H9 (cell line): ENCODE results near the gene EEF1AKMT3. TPM values are rescaled to one million over a fixed set of nuclear protein-coding genes. Genes with fewer than 3 reads are reported as not detected.

Experiments
- DNase-seq: peaks from one replicate; pipeline ENCODE4 v3.0.0-alpha.2; 2017
- H2AFZ ChIP-seq: one replicate; pipeline ENCODE4 v1.6.1; 2013; ENCODE audit warnings: mild to moderate bottlenecking, low read length, control low read depth, moderate library complexity
- H2AK5ac ChIP-seq: 2 replicates; pipeline ENCODE4 v1.6.1; 2013; ENCODE audit warnings: low read length, control low read depth, mixed read lengths; ENCODE audit not compliant: insufficient read length
- H2BK120ac ChIP-seq: one replicate; pipeline ENCODE4 v1.6.1; 2013; ENCODE audit warnings: low read depth, mild to moderate bottlenecking, low read length, control low read depth, inconsistent platforms; ENCODE audit not compliant: poor library complexity, severe bottlenecking
- H2BK12ac ChIP-seq: 2 replicates; pipeline ENCODE4 v1.6.1; 2013; ENCODE audit warnings: low read length, control low read depth, mixed read lengths, low read depth; ENCODE audit not compliant: insufficient read length
- H2BK15ac ChIP-seq: 2 replicates; pipeline ENCODE4 v1.6.1; 2013; ENCODE audit warnings: low read depth, low read length, control low read depth
- H2BK20ac ChIP-seq: one replicate; pipeline ENCODE4 v1.6.1; 2013; ENCODE audit warnings: low read depth, mild to moderate bottlenecking, low read length, control low read depth, inconsistent platforms; ENCODE audit not compliant: poor library complexity, severe bottlenecking
- H2BK5ac ChIP-seq: 2 replicates; pipeline ENCODE4 v1.6.1; 2013; ENCODE audit warnings: low read length, control low read depth, mixed read lengths; ENCODE audit not compliant: insufficient read length
- H3K14ac ChIP-seq: 2 replicates; pipeline ENCODE4 v1.6.1; 2013; ENCODE audit warnings: low read length, control low read depth; ENCODE audit not compliant: insufficient read depth
- H3K18ac ChIP-seq: 2 replicates; pipeline ENCODE4 v1.6.1; 2013; ENCODE audit warnings: low read depth, mild to moderate bottlenecking, mixed read lengths, low read length, control low read depth; ENCODE audit not compliant: insufficient read length
- H3K23ac ChIP-seq: 2 replicates; pipeline ENCODE4 v1.6.1; 2013; ENCODE audit warnings: low read length, control low read depth, mixed read lengths, low read depth; ENCODE audit not compliant: insufficient read length
- H3K23me2 ChIP-seq: 2 replicates; pipeline ENCODE4 v1.6.1; 2013; ENCODE audit warnings: low read depth, mild to moderate bottlenecking, mixed read lengths, low read length, control low read depth; ENCODE audit not compliant: insufficient read length, poor library complexity, severe bottlenecking
- H3K27ac ChIP-seq: 2 replicates; pipeline ENCODE4 v1.5.1; 2013; ENCODE audit warnings: low read length, control low read depth, mixed read lengths, low read depth; ENCODE audit not compliant: insufficient read length
- H3K27me3 ChIP-seq: 2 replicates; pipeline ENCODE4 v1.6.1; 2013; ENCODE audit warnings: low read length, control low read depth, inconsistent platforms; ENCODE audit not compliant: insufficient read depth
- H3K4ac ChIP-seq: 2 replicates; pipeline ENCODE4 v1.6.1; 2013; ENCODE audit warnings: low read depth, mild to moderate bottlenecking, control low read depth, inconsistent platforms, low read length, moderate library complexity
- H3K4me1 ChIP-seq: 2 replicates; pipeline ENCODE4 v1.6.1; 2013; ENCODE audit warnings: low read length, control low read depth, inconsistent platforms; ENCODE audit not compliant: insufficient read depth
- H3K4me2 ChIP-seq: 2 replicates; pipeline ENCODE4 v1.6.1; 2013; ENCODE audit warnings: low read length, control low read depth, mixed read lengths; ENCODE audit not compliant: insufficient read length, insufficient read depth
- H3K56ac ChIP-seq: 2 replicates; pipeline ENCODE4 v1.6.1; 2013; ENCODE audit warnings: low read depth, mild to moderate bottlenecking, mixed read lengths, low read length, control low read depth; ENCODE audit not compliant: insufficient read length
- H3K79me1 ChIP-seq: 2 replicates; pipeline ENCODE4 v1.6.1; 2013; ENCODE audit warnings: low read depth, mild to moderate bottlenecking, moderate library complexity, low read length, control low read depth, inconsistent platforms; ENCODE audit not compliant: insufficient read depth, poor library complexity, severe bottlenecking
- H3K79me2 ChIP-seq: 2 replicates; pipeline ENCODE4 v1.6.1; 2013; ENCODE audit warnings: low read length, control low read depth, inconsistent platforms; ENCODE audit not compliant: insufficient read depth
- H3K9ac ChIP-seq: 2 replicates; pipeline ENCODE4 v1.6.1; 2013; ENCODE audit warnings: low read length, control low read depth, mixed read lengths; ENCODE audit not compliant: insufficient read length; ENCODE audit errors: extremely low read depth
- H3K9me3 ChIP-seq: one replicate; pipeline ENCODE4 v1.6.1; 2013; ENCODE audit warnings: low read depth, low read length, inconsistent platforms; ENCODE audit not compliant: control insufficient read depth
- H3T11ph ChIP-seq: one replicate; pipeline ENCODE4 v1.6.1; 2013; ENCODE audit warnings: mild to moderate bottlenecking, low read length, control low read depth, inconsistent platforms
- H4K20me1 ChIP-seq: one replicate; pipeline ENCODE4 v1.6.1; 2013; ENCODE audit not compliant: control insufficient read depth, insufficient read length, insufficient read depth
- H4K5ac ChIP-seq: 2 replicates; pipeline ENCODE4 v1.6.1; 2013; ENCODE audit warnings: low read depth, mild to moderate bottlenecking, mixed read lengths, low read length, control low read depth; ENCODE audit not compliant: insufficient read length
- H4K8ac ChIP-seq: replicated peaks from 2 replicates; pipeline ENCODE4 v1.6.1; 2013; ENCODE audit warnings: low read length, control low read depth, mixed read lengths, low read depth; ENCODE audit not compliant: insufficient read length
- H4K91ac ChIP-seq: 2 replicates; pipeline ENCODE4 v1.6.1; 2013; ENCODE audit warnings: low read depth, mild to moderate bottlenecking, moderate library complexity, mixed read lengths, low read length, control low read depth; ENCODE audit not compliant: insufficient read length
- H3K27ac Mint-ChIP-seq, 3 experiments: 2 replicates in 2 of 3; 3 replicates in 1 of 3; pipeline ENCODE4 v1.8.0; 2020 to 2021; ENCODE audit warnings: mixed read lengths in 3 of 3, mild to moderate bottlenecking in 1 of 3, moderate library complexity in 1 of 3
- H3K27me3 Mint-ChIP-seq: 2 replicates; pipeline ENCODE4 v1.8.0; 2021; ENCODE audit warnings: low read depth, mild to moderate bottlenecking, moderate library complexity, mixed read lengths
- H3K36me3 Mint-ChIP-seq, 3 experiments: 2 replicates in 2 of 3; 3 replicates in 1 of 3; pipeline ENCODE4 v1.8.0; 2020 to 2021; ENCODE audit warnings: low read depth in 3 of 3, mixed read lengths in 3 of 3; ENCODE audit not compliant: insufficient read depth in 1 of 3
- H3K4me1 Mint-ChIP-seq, 2 experiments: 2 replicates each; pipeline ENCODE4 v1.8.0; 2020; ENCODE audit warnings: mixed read lengths in 2 of 2
- H3K4me3 Mint-ChIP-seq, 2 experiments: 2 replicates in 1 of 2; 3 replicates in 1 of 2; pipeline ENCODE4 v1.8.0; 2020 to 2021; ENCODE audit warnings: mild to moderate bottlenecking in 2 of 2, mixed read lengths in 2 of 2, moderate library complexity in 1 of 2
- H3K9me3 Mint-ChIP-seq, 2 experiments: 2 replicates in 1 of 2; 3 replicates in 1 of 2; pipeline ENCODE4 v1.8.0; 2020; ENCODE audit warnings: mild to moderate bottlenecking in 2 of 2, mixed read lengths in 2 of 2, moderate library complexity in 1 of 2
- WGBS: extraction: QIAGEN DNeasy Blood & Tissue Kit; methylation state at CpG from one replicate; pipeline ENCODE4 v1.1.7; 2013; ENCODE audit warnings: missing lambda C conversion rate, low lambda C conversion rate, mixed read lengths; ENCODE audit not compliant: insufficient read length; ENCODE audit errors: extremely low coverage; 5-methylcytosine and 5-hydroxymethylcytosine counted together
- total RNA-seq: library from RNA; stranded (reverse); gene quantifications from 2 replicates; pipeline ENCODE4 v1.2.1, GENCODE V29; 2021
- TF ChIP-seq, protein P1 (sequence below): fragments of 200-600 bp; sonication (generic); conservative IDR thresholded peaks from 3 replicates; pipeline ENCODE4 v1.8.0; 2021; ENCODE audit warnings: antibody characterized with exemption, mild to moderate bottlenecking

EEF1AKMT3 gene
- total RNA-seq, 1 experiment from 2014 or later: 2.9 TPM

GRCh38 chr12:57764662-57765002 is 7.8 kb upstream of the EEF1AKMT3 start:
- H3K4ac ChIP-seq: no peak overlapping the region
- no peak overlapping the region for H3T11ph ChIP-seq
- H4K8ac ChIP-seq: no peak overlapping the region
- H3K14ac ChIP-seq: no peak overlapping the region; the same call in 1 of the 2 replicates
- H3K27me3 ChIP-seq: peaks cover 31% of the 10 kb centered on the region; the same call in 1 of the 2 replicates
- no peak overlapping the region for H2BK120ac ChIP-seq
- Mint-ChIP-seq H3K27ac (no peak overlapping the region), H3K4me3 (peak overlapping the region; percentile 57 to 75), H3K36me3 (peaks cover 7 to 20% (median 15%) of the 10 kb centered on the region in 3 experiments; a peak in 6 of 7 replicates), H3K9me3 (no peaks in the 10 kb centered on the region), H3K4me1 (peaks cover 27 to 40% of the 10 kb centered on the region in 2 experiments), H3K27me3 (peaks cover 48% of the 10 kb centered on the region)
- H3K79me2 ChIP-seq: no peaks in the 10 kb centered on the region
- no peak overlapping the region for H3K9ac ChIP-seq
- peaks cover 25% of the 10 kb centered on the region for H3K23me2 ChIP-seq
- H2BK12ac ChIP-seq: no peak overlapping the region
- peak overlapping the region; percentile 80 for H3K4me2 ChIP-seq
- H3K27ac ChIP-seq: no peak overlapping the region
- peak; percentile 59 for DNase-seq
- TF ChIP-seq, protein P1, sequence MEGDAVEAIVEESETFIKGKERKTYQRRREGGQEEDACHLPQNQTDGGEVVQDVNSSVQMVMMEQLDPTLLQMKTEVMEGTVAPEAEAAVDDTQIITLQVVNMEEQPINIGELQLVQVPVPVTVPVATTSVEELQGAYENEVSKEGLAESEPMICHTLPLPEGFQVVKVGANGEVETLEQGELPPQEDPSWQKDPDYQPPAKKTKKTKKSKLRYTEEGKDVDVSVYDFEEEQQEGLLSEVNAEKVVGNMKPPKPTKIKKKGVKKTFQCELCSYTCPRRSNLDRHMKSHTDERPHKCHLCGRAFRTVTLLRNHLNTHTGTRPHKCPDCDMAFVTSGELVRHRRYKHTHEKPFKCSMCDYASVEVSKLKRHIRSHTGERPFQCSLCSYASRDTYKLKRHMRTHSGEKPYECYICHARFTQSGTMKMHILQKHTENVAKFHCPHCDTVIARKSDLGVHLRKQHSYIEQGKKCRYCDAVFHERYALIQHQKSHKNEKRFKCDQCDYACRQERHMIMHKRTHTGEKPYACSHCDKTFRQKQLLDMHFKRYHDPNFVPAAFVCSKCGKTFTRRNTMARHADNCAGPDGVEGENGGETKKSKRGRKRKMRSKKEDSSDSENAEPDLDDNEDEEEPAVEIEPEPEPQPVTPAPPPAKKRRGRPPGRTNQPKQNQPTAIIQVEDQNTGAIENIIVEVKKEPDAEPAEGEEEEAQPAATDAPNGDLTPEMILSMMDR: no peak
- no peak overlapping the region for H2AK5ac ChIP-seq
- no peak overlapping the region for H2BK5ac ChIP-seq
- H3K18ac ChIP-seq: no peak overlapping the region
- no peak overlapping the region for H2AFZ ChIP-seq
- no peaks in the 10 kb centered on the region for H4K20me1 ChIP-seq
- H3K23ac ChIP-seq: no peak overlapping the region
- H2BK15ac ChIP-seq: no peak overlapping the region
- no peak overlapping the region for H2BK20ac ChIP-seq
- H4K91ac ChIP-seq: no peak overlapping the region
- H3K56ac ChIP-seq: no peak overlapping the region
- no peaks in the 10 kb centered on the region for H3K79me1 ChIP-seq
- no peaks in the 10 kb centered on the region for H3K9me3 ChIP-seq
- no CpG with 5 or more reads among the region's 17 CpGs for WGBS
- H4K5ac ChIP-seq: no peak overlapping the region
- peaks cover 3% of the 10 kb centered on the region; the same call in 1 of the 2 replicates for H3K4me1 ChIP-seq
